Mesothelial cell of epicardium (in vitro differentiated cells): ENCODE results near the gene NUAK2. TPM values are rescaled to one million over a fixed set of nuclear protein-coding genes. Genes with fewer than 3 reads are reported as not detected.

Source experiments
- DNase-seq, 2 experiments: peaks; one replicate each; pipeline ENCODE4 v3.0.0; 2021; ENCODE audit warnings: low spot score in 2 of 2; ENCODE audit not compliant: unreplicated experiment in 2 of 2
- H3K27ac Mint-ChIP-seq: 2 replicates; pipeline ENCODE4 v1.8.0; 2021; ENCODE audit warnings: mixed read lengths
- H3K27me3 Mint-ChIP-seq: 2 replicates; pipeline ENCODE4 v1.8.0; 2021; ENCODE audit warnings: low read depth, mixed read lengths
- H3K36me3 Mint-ChIP-seq: 2 replicates; pipeline ENCODE4 v1.8.0; 2021; ENCODE audit warnings: mixed read lengths
- H3K4me1 Mint-ChIP-seq: 2 replicates; pipeline ENCODE4 v1.8.0; 2021; ENCODE audit warnings: mixed read lengths
- H3K4me3 Mint-ChIP-seq: 2 replicates; pipeline ENCODE4 v1.8.0; 2021; ENCODE audit warnings: mild to moderate bottlenecking, moderate library complexity, mixed read lengths
- H3K9me3 Mint-ChIP-seq: 2 replicates; pipeline ENCODE4 v1.8.0; 2021; ENCODE audit warnings: mixed read lengths
- CTCF ChIP-seq: fragments of 200-600 bp; sonication (generic); IDR thresholded peaks from one replicate; pipeline ENCODE4 v1.5.0; 2021; ENCODE audit warnings: antibody characterized with exemption; ENCODE audit not compliant: unreplicated experiment
- total RNA-seq: library from RNA; stranded (reverse); gene quantifications from 3 replicates; pipeline ENCODE4 v1.2.1, GENCODE V29; 2021

The NUAK2 gene
- total RNA-seq, 1 donor from 2014 or later, result 5.7 TPM

- H3K4me1 Mint-ChIP-seq, result peaks cover 53% of the 10 kb centered on the region
- TF ChIP-seq CTCF, result no peak
- no peak for DNase-seq
- peak overlapping the region; percentile 89 for H3K27ac Mint-ChIP-seq
- no peak overlapping the region for H3K4me3 Mint-ChIP-seq
- H3K36me3 Mint-ChIP-seq, result no peaks in the 10 kb centered on the region
- no peaks in the 10 kb centered on the region for H3K9me3 Mint-ChIP-seq
- H3K27me3 Mint-ChIP-seq, result no peaks in the 10 kb centered on the region
Observed at GRCh38 chr1:205296154-205296553, 25.4 kb downstream of the NUAK2 start.

GRCh38 chr1:205294934-205295333 is 26.6 kb downstream of the NUAK2 start:
- no peaks in the 10 kb centered on the region for H3K27me3 Mint-ChIP-seq
- peaks cover 42% of the 10 kb centered on the region for H3K4me1 Mint-ChIP-seq
- no peak for DNase-seq
- H3K36me3 Mint-ChIP-seq, result no peaks in the 10 kb centered on the region
- no peak overlapping the region for H3K4me3 Mint-ChIP-seq
- no peaks in the 10 kb centered on the region for H3K9me3 Mint-ChIP-seq
- TF ChIP-seq CTCF, result no peak
- peak overlapping the region; percentile 97 for H3K27ac Mint-ChIP-seq

- Mint-ChIP-seq H3K27ac (peak overlapping the region; percentile 97), H3K27me3 (no peaks in the 10 kb centered on the region), H3K4me1 (peaks cover 38% of the 10 kb centered on the region), H3K4me3 (no peak overlapping the region), H3K9me3 (no peaks in the 10 kb centered on the region), H3K36me3 (no peaks in the 10 kb centered on the region)
- no peak for TF ChIP-seq CTCF
- DNase-seq, result no peak
Observed at GRCh38 chr1:205294175-205294917, 27.2 kb downstream of the NUAK2 start.

- Mint-ChIP-seq H3K4me3 (no peak overlapping the region), H3K27me3 (no peaks in the 10 kb centered on the region), H3K4me1 (peaks cover 33% of the 10 kb centered on the region), H3K9me3 (no peaks in the 10 kb centered on the region), H3K27ac (peak overlapping the region; percentile 97), H3K36me3 (no peaks in the 10 kb centered on the region)
- no peak for DNase-seq
- no peak for TF ChIP-seq CTCF
Observed at GRCh38 chr1:205293350-205294074, 28.0 kb downstream of the NUAK2 start.

GRCh38 chr1:205291596-205291995 is 29.9 kb downstream of the NUAK2 start:
- Mint-ChIP-seq H3K9me3 (no peaks in the 10 kb centered on the region), H3K4me1 (peaks cover 25% of the 10 kb centered on the region), H3K27ac (no peak overlapping the region), H3K36me3 (no peaks in the 10 kb centered on the region), H3K4me3 (no peak overlapping the region), H3K27me3 (no peaks in the 10 kb centered on the region)
- TF ChIP-seq CTCF, result no peak
- no peak for DNase-seq
